OCI-LY3 (cell line): ENCODE data around the gene LHFPL3.

Source experiments
- CTCF ChIP-seq: fragments of 200-600, 300-600 bp; sonication (generic); IDR thresholded peaks from 2 replicates; pipeline ENCODE4 v1.5.1; 2014; ENCODE audit warnings: antibody characterized with exemption, low read length, low read depth
- EZH2phosphoT487 ChIP-seq: fragments of 200-600 bp; shearing (Covaris generic); IDR thresholded peaks from 2 replicates; pipeline ENCODE4 v1.6.1; 2018; ENCODE audit warnings: antibody characterized with exemption, mixed run types, low read depth

DNA sequence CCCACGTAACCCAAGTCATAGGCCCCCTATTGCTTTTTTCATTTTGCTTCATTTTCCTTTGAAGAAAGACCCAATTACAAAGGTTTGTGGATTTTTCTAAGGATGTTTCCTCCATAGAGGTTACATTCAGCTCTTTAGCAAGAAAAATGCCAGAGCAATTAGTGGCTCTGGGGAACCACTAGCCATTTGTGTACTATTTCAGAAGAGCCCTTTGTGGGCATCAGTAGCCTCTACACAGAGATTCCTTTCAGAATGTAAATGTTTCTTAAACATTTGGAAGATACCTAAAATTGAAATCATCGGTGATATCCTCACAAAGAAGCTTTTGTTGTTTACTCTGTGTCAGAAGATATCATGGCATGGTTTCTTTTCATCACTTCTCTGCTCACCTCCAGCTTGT, 394.6 kb downstream of the LHFPL3 start:
- TF ChIP-seq CTCF (no peak), EZH2phosphoT487 (no peak)
